ENCODE measurements around the gene HOOK2.

Gene HOOK2

GRCh38 chr19:12722566-12723380 lies 52.6 kb downstream of the HOOK2 start:
- Histone ChIP-seq H3K18ac (ENCODE audit: low read length) (peak overlapping the region; percentile 70), H3K9ac (ENCODE audit: low read length) (peak overlapping the region; percentile 81), H2AFZ (ENCODE audit: insufficient read depth, low read length, poor library complexity) (peak overlapping the region; percentile 32), H2AK5ac (ENCODE audit: low read length) (peak overlapping the region; percentile 72), H2BK12ac (ENCODE audit: low read length) (no peak overlapping the region), H3K36me3 (ENCODE audit: control insufficient read depth in 1 of 2, insufficient read depth in 2 of 2, low read length in 2 of 2) (peaks cover 11 to 14% of the 10 kb centered on the region in 2 experiments), H3K4me2 (ENCODE audit: low read length) (peak overlapping the region; percentile 90), H2BK120ac (ENCODE audit: insufficient read depth, low read length, poor library complexity) (peak overlapping the region; percentile 41), H3K4me3 (ENCODE audit: low read depth, low read length) (peak overlapping the region; percentile 83), H4K12ac (ENCODE audit: low read depth, low read length) (peak overlapping the region; percentile 58), H3K14ac (ENCODE audit: low read length) (peak overlapping the region; percentile 73), H3K9me3 (ENCODE audit: insufficient read depth, low read depth, low read length) (peaks cover under 1% of the 10 kb centered on the region), H4K91ac (ENCODE audit: low read depth, low read length) (peak overlapping the region; percentile 68), H3K79me1 (ENCODE audit: low read length) (peaks cover 22% of the 10 kb centered on the region), H3K4me1 (ENCODE audit: control insufficient read depth in 1 of 2, insufficient read depth in 2 of 2, low read length in 2 of 2) (peaks cover 3 to 5% of the 10 kb centered on the region in 2 experiments), H3K79me2 (ENCODE audit: control insufficient read depth, insufficient read depth, low read length, poor library complexity) (peaks cover 23% of the 10 kb centered on the region), H3K23ac (ENCODE audit: low read length) (no peak overlapping the region), H3K27ac (ENCODE audit: low read depth, low read length) (peak overlapping the region; percentile 96), H4K8ac (ENCODE audit: low read depth, low read length) (peak overlapping the region; percentile 94), H3K4ac (ENCODE audit: low read depth, low read length) (peak overlapping the region; percentile 28), H2BK5ac (ENCODE audit: low read depth, low read length, poor library complexity) (peak overlapping the region; percentile 93), H3K27me3 (ENCODE audit: insufficient read depth, low read length) (no peaks in the 10 kb centered on the region)
- peak; percentile 98 to 100 for DNase-seq
- no CpG with 5 or more reads among the region's 32 CpGs for WGBS (ENCODE audit: extremely low coverage, insufficient coverage, insufficient read length)

- Histone ChIP-seq H4K8ac (ENCODE audit: low read depth, low read length) (peak overlapping the region; percentile 86), H4K12ac (ENCODE audit: low read depth, low read length) (peak overlapping the region; percentile 74), H3K4me3 (ENCODE audit: low read depth, low read length) (peak overlapping the region; percentile 83), H3K4ac (ENCODE audit: low read depth, low read length) (peak overlapping the region; percentile 99), H3K36me3 (ENCODE audit: control insufficient read depth in 1 of 2, insufficient read depth in 2 of 2, low read length in 2 of 2) (peaks cover 18% of the 10 kb centered on the region in 2 experiments), H4K91ac (ENCODE audit: low read depth, low read length) (peak overlapping the region; percentile 95), H3K14ac (ENCODE audit: low read length) (peak overlapping the region; percentile 93), H2BK5ac (ENCODE audit: low read depth, low read length, poor library complexity) (peak overlapping the region; percentile 93), H2AFZ (ENCODE audit: insufficient read depth, low read length, poor library complexity) (peak overlapping the region; percentile 8), H3K79me1 (ENCODE audit: low read length) (peaks cover 22% of the 10 kb centered on the region), H3K27ac (ENCODE audit: low read depth, low read length) (peak overlapping the region; percentile 96), H2BK120ac (ENCODE audit: insufficient read depth, low read length, poor library complexity) (peak overlapping the region; percentile 95), H2BK12ac (ENCODE audit: low read length) (peak overlapping the region; percentile 52), H3K23ac (ENCODE audit: low read length) (no peak overlapping the region), H3K9ac (ENCODE audit: low read length) (peak overlapping the region; percentile 95), H3K9me3 (ENCODE audit: insufficient read depth, low read depth, low read length) (no peaks in the 10 kb centered on the region), H3K27me3 (ENCODE audit: insufficient read depth, low read length) (no peaks in the 10 kb centered on the region), H3K79me2 (ENCODE audit: control insufficient read depth, insufficient read depth, low read length, poor library complexity) (peaks cover 23% of the 10 kb centered on the region), H3K4me2 (ENCODE audit: low read length) (peak overlapping the region; percentile 86), H3K18ac (ENCODE audit: low read length) (peak overlapping the region; percentile 74), H3K4me1 (ENCODE audit: control insufficient read depth in 1 of 2, insufficient read depth in 2 of 2, low read length in 2 of 2) (peaks cover 3 to 5% of the 10 kb centered on the region in 2 experiments), H2AK5ac (ENCODE audit: low read length) (peak overlapping the region; percentile 59)
- WGBS (ENCODE audit: extremely low coverage, insufficient coverage, insufficient read length) = no CpG with 5 or more reads among the region's 65 CpGs
- peak in 1 of 2 donors; percentile 11 for DNase-seq
Observed at GRCh38 chr19:12721656-12722565, 53.4 kb downstream of the HOOK2 start.

DNA sequence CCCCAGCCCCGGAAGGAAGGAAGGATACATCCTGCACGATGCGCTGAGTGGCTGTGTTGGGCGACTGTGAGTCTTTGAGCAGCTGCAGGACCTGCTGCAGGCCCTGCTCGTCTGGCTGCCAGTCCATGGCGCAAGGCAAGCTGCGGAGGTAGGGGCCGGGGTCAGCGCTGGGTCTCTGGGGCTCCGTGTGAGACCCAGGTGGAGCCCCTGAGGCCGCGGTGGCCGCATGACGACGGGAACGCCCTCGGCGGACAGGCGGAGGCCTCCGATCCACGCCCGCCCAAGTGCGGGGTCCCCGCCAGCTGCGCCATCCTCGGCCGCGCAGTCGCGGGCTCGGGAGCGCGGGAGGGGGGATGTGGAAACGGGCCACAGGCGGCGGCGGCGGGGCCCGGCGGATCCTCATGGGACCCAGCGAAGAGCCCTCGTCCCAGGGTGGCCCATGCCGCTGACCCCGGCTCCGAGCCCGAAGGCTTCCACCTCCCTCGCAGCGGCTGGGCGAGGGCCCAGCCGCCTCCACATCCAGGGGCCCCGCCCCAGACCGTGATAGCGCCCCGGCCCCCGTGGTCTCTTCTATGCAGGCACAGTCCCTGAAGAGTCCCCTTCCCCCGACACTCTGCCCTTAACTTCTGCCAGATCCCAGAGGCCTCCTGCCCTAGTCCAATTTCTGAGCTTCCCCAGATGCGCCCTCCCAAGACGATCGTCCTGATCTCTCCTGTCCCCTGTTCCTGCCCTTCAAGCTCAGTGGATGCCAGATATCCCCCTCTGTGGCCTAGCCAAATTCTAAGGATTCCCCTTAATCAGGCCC lies 54.3 kb downstream of the HOOK2 start:
- WGBS (ENCODE audit: extremely low coverage, insufficient coverage, insufficient read length) = no CpG with 5 or more reads among the region's 59 CpGs
- H3K18ac ChIP-seq (ENCODE audit: low read length) = peak overlapping the region; percentile 63
- peak overlapping the region; percentile 95 for H3K9ac ChIP-seq (ENCODE audit: low read length)
- no peaks in the 10 kb centered on the region for H3K9me3 ChIP-seq (ENCODE audit: insufficient read depth, low read depth, low read length)
- H4K12ac ChIP-seq (ENCODE audit: low read depth, low read length) = peak overlapping the region; percentile 54
- peak overlapping the region; percentile 30 for H2AFZ ChIP-seq (ENCODE audit: insufficient read depth, low read length, poor library complexity)
- peak overlapping the region; percentile 99 for H3K4ac ChIP-seq (ENCODE audit: low read depth, low read length)
- peak overlapping the region; percentile 86 for H4K8ac ChIP-seq (ENCODE audit: low read depth, low read length)
- peak overlapping the region; percentile 59 for H2AK5ac ChIP-seq (ENCODE audit: low read length)
- H3K23ac ChIP-seq (ENCODE audit: low read length) = no peak overlapping the region
- H3K4me3 ChIP-seq (ENCODE audit: low read depth, low read length) = peak overlapping the region; percentile 83
- H2BK5ac ChIP-seq (ENCODE audit: low read depth, low read length, poor library complexity) = peak overlapping the region; percentile 93
- H3K14ac ChIP-seq (ENCODE audit: low read length) = peak overlapping the region; percentile 82
- no peak for DNase-seq
- H3K4me2 ChIP-seq (ENCODE audit: low read length) = peak overlapping the region; percentile 86
- H2BK120ac ChIP-seq (ENCODE audit: insufficient read depth, low read length, poor library complexity) = peak overlapping the region; percentile 5
- no peaks in the 10 kb centered on the region for H3K27me3 ChIP-seq (ENCODE audit: insufficient read depth, low read length)
- peaks cover 22% of the 10 kb centered on the region for H3K79me1 ChIP-seq (ENCODE audit: low read length)
- peak overlapping the region; percentile 52 for H2BK12ac ChIP-seq (ENCODE audit: low read length)
- peaks cover 23 to 24% of the 10 kb centered on the region in 2 experiments for H3K36me3 ChIP-seq (ENCODE audit: control insufficient read depth in 1 of 2, insufficient read depth in 2 of 2, low read length in 2 of 2)
- peaks cover 3 to 5% of the 10 kb centered on the region in 2 experiments for H3K4me1 ChIP-seq (ENCODE audit: control insufficient read depth in 1 of 2, insufficient read depth in 2 of 2, low read length in 2 of 2)
- peak overlapping the region; percentile 96 for H3K27ac ChIP-seq (ENCODE audit: low read depth, low read length)
- peaks cover 23% of the 10 kb centered on the region for H3K79me2 ChIP-seq (ENCODE audit: control insufficient read depth, insufficient read depth, low read length, poor library complexity)
- peak overlapping the region; percentile 95 for H4K91ac ChIP-seq (ENCODE audit: low read depth, low read length)

Measured in trophoblast cell (in vitro differentiated cells and primary cell).